Measurements from ENCODE around the gene RERE. TPM values are rescaled to one million over a fixed set of nuclear protein-coding genes. Genes with fewer than 3 reads are reported as not detected.

RERE gene
- total RNA-seq, 1 donor: 55.0 TPM

- Histone ChIP-seq H3K4me1 (ENCODE audit: insufficient read depth, low read length) (no peaks in the 10 kb centered on the region), H4K20me1 (ENCODE audit: insufficient read depth, low read length) (peaks cover 9% of the 10 kb centered on the region), H3K27ac (ENCODE audit: low read depth, low read length) (no peak overlapping the region), H3K4me2 (ENCODE audit: insufficient read depth, low read length) (no peak overlapping the region), H3K27me3 (ENCODE audit: insufficient read depth, low read length) (no peaks in the 10 kb centered on the region), H3K4me3 (ENCODE audit: insufficient read depth, low read length) (no peak overlapping the region), H3K36me3 (ENCODE audit: insufficient read depth, low read length) (no peaks in the 10 kb centered on the region), H3K79me2 (ENCODE audit: insufficient read depth, low read length) (no peaks in the 10 kb centered on the region), H3K9me3 (ENCODE audit: low read depth, low read length) (no peaks in the 10 kb centered on the region), H2AFZ (ENCODE audit: low read length) (no peak overlapping the region)
- TF ChIP-seq CTCF (IDR thresholded peaks at IDR 0.05; ENCODE audit: extremely low read depth, low read depth, low read length): no peak
- DNase-seq (ENCODE audit: insufficient read length, low spot score, missing footprints): no peak
Observed at GRCh38 chr1:8754247-8754650, 63.2 kb downstream of the RERE start.

- Histone ChIP-seq H3K4me1 (ENCODE audit: insufficient read depth, low read length) (no peaks in the 10 kb centered on the region), H3K4me3 (ENCODE audit: insufficient read depth, low read length) (no peak overlapping the region), H3K9me3 (ENCODE audit: low read depth, low read length) (no peaks in the 10 kb centered on the region), H3K79me2 (ENCODE audit: insufficient read depth, low read length) (no peaks in the 10 kb centered on the region), H4K20me1 (ENCODE audit: insufficient read depth, low read length) (peaks cover 9% of the 10 kb centered on the region), H3K27ac (ENCODE audit: low read depth, low read length) (no peak overlapping the region), H3K27me3 (ENCODE audit: insufficient read depth, low read length) (no peaks in the 10 kb centered on the region), H2AFZ (ENCODE audit: low read length) (no peak overlapping the region), H3K36me3 (ENCODE audit: insufficient read depth, low read length) (no peaks in the 10 kb centered on the region), H3K4me2 (ENCODE audit: insufficient read depth, low read length) (no peak overlapping the region)
- no peak for DNase-seq (ENCODE audit: insufficient read length, low spot score, missing footprints)
- TF ChIP-seq CTCF (IDR thresholded peaks at IDR 0.05; ENCODE audit: extremely low read depth, low read depth, low read length): no peak
Observed at GRCh38 chr1:8753736-8754135, 63.7 kb downstream of the RERE start.

GRCh38 chr1:8752921-8753713 is 64.3 kb downstream of the RERE start:
- Histone ChIP-seq H3K4me2 (ENCODE audit: insufficient read depth, low read length) (no peak overlapping the region), H3K27me3 (ENCODE audit: insufficient read depth, low read length) (no peaks in the 10 kb centered on the region), H3K4me3 (ENCODE audit: insufficient read depth, low read length) (no peak overlapping the region), H3K9me3 (ENCODE audit: low read depth, low read length) (no peaks in the 10 kb centered on the region), H3K4me1 (ENCODE audit: insufficient read depth, low read length) (no peaks in the 10 kb centered on the region), H2AFZ (ENCODE audit: low read length) (no peak overlapping the region), H3K27ac (ENCODE audit: low read depth, low read length) (no peak overlapping the region), H3K36me3 (ENCODE audit: insufficient read depth, low read length) (no peaks in the 10 kb centered on the region), H4K20me1 (ENCODE audit: insufficient read depth, low read length) (peaks cover 9% of the 10 kb centered on the region), H3K79me2 (ENCODE audit: insufficient read depth, low read length) (no peaks in the 10 kb centered on the region)
- no peak for TF ChIP-seq CTCF (IDR thresholded peaks at IDR 0.05; ENCODE audit: extremely low read depth, low read depth, low read length)
- DNase-seq (ENCODE audit: insufficient read length, low spot score, missing footprints): peak; percentile 77

GRCh38 chr1:8752411-8752810 is 65.0 kb downstream of the RERE start:
- Histone ChIP-seq H3K36me3 (ENCODE audit: insufficient read depth, low read length) (no peaks in the 10 kb centered on the region), H3K4me2 (ENCODE audit: insufficient read depth, low read length) (no peak overlapping the region), H3K9me3 (ENCODE audit: low read depth, low read length) (no peaks in the 10 kb centered on the region), H3K27me3 (ENCODE audit: insufficient read depth, low read length) (no peaks in the 10 kb centered on the region), H3K79me2 (ENCODE audit: insufficient read depth, low read length) (no peaks in the 10 kb centered on the region), H2AFZ (ENCODE audit: low read length) (no peak overlapping the region), H3K27ac (ENCODE audit: low read depth, low read length) (no peak overlapping the region), H3K4me3 (ENCODE audit: insufficient read depth, low read length) (no peak overlapping the region), H3K4me1 (ENCODE audit: insufficient read depth, low read length) (no peaks in the 10 kb centered on the region), H4K20me1 (ENCODE audit: insufficient read depth, low read length) (peaks cover 9% of the 10 kb centered on the region)
- no peak for DNase-seq (ENCODE audit: insufficient read length, low spot score, missing footprints)
- TF ChIP-seq CTCF (IDR thresholded peaks at IDR 0.05; ENCODE audit: extremely low read depth, low read depth, low read length): no peak

All from osteoblast (primary cell).